ENCODE results near the gene TMOD2. TPM values are rescaled to one million over a fixed set of nuclear protein-coding genes. Genes with fewer than 3 reads are reported as not detected.
A peak's percentile ranks its signal among the peaks of the same experiment; 100 is the strongest.

The TMOD2 gene
- total RNA-seq, 6 experiments from 2014 or later = 1.1 to 2.5 (median 1.3) TPM

- DNase-seq = no peak
- no peaks in the 10 kb centered on the region for H3K36me3 ChIP-seq
- no peak overlapping the region for H3K27ac ChIP-seq
- peaks cover 0 to 20% (median 4%) of the 10 kb centered on the region in 4 donors for H3K4me1 ChIP-seq
- no peaks in the 10 kb centered on the region for H3K27me3 ChIP-seq
- WGBS (ENCODE audit: insufficient coverage, low coverage, low lambda C conversion rate, missing lambda C conversion rate) = 80% methylated on average over 2 of the region's 2 CpGs
- no peak overlapping the region for H3K4me3 ChIP-seq
- ATAC-seq = no peak
- no peak for TF ChIP-seq CTCF (IDR thresholded peaks at IDR 0.05)
- no peak for TF ChIP-seq POLR2A (IDR thresholded peaks at IDR 0.05)
- intact Hi-C loops (cut with DNase I) = no loop called here
- no peaks in the 10 kb centered on the region for H3K9me3 ChIP-seq
Measured at GRCh38 chr15:51838270-51838669, 86.9 kb downstream of the TMOD2 start.

- Histone ChIP-seq H3K9me3 (no peaks in the 10 kb centered on the region), H3K27ac (no peak overlapping the region), H3K4me3 (no peak overlapping the region), H3K27me3 (no peaks in the 10 kb centered on the region), H3K36me3 (no peaks in the 10 kb centered on the region), H3K4me1 (peaks cover 0 to 28% (median 6%) of the 10 kb centered on the region in 4 donors)
- intact Hi-C loops (cut with DNase I) = no loop called here
- 64% methylated on average over 4 of the region's 4 CpGs for WGBS (ENCODE audit: insufficient coverage, low coverage, low lambda C conversion rate, missing lambda C conversion rate)
- TF ChIP-seq POLR2A (IDR thresholded peaks at IDR 0.05) (no peak), CTCF (IDR thresholded peaks at IDR 0.05) (no peak)
- no peak for DNase-seq
- ATAC-seq = no peak
Measured at GRCh38 chr15:51840692-51841091, 89.3 kb downstream of the TMOD2 start.

- no peak overlapping the region for H3K4me3 ChIP-seq
- 70% methylated on average over 5 of the region's 5 CpGs for WGBS (ENCODE audit: insufficient coverage, low coverage, low lambda C conversion rate, missing lambda C conversion rate)
- ATAC-seq (peak in 1 of 4 donors; percentile 20), DNase-seq (no peak)
- no peak overlapping the region for H3K27ac ChIP-seq
- no peaks in the 10 kb centered on the region for H3K9me3 ChIP-seq
- no peaks in the 10 kb centered on the region for H3K27me3 ChIP-seq
- H3K36me3 ChIP-seq = no peaks in the 10 kb centered on the region
- intact Hi-C loops (cut with DNase I) = no loop called here
- H3K4me1 ChIP-seq = peaks cover 0 to 28% (median 6%) of the 10 kb centered on the region in 4 donors
- TF ChIP-seq POLR2A (IDR thresholded peaks at IDR 0.05) = no peak
- TF ChIP-seq CTCF (IDR thresholded peaks at IDR 0.05) = no peak
Measured at GRCh38 chr15:51841406-51842040, 90.1 kb downstream of the TMOD2 start.

- WGBS (ENCODE audit: insufficient coverage, low coverage, low lambda C conversion rate, missing lambda C conversion rate) = 92% methylated on average over 3 of the region's 3 CpGs
- DNase-seq (no peak), ATAC-seq (no peak)
- no peak overlapping the region for H3K4me3 ChIP-seq
- H3K36me3 ChIP-seq = no peaks in the 10 kb centered on the region
- H3K9me3 ChIP-seq = no peaks in the 10 kb centered on the region
- H3K27ac ChIP-seq = no peak overlapping the region
- intact Hi-C loops (cut with DNase I) = no loop called here
- peaks cover 0 to 28% (median 6%) of the 10 kb centered on the region in 4 donors for H3K4me1 ChIP-seq
- TF ChIP-seq POLR2A (IDR thresholded peaks at IDR 0.05) (no peak), CTCF (IDR thresholded peaks at IDR 0.05) (no peak)
- no peaks in the 10 kb centered on the region for H3K27me3 ChIP-seq
Measured at GRCh38 chr15:51842265-51842664, 90.9 kb downstream of the TMOD2 start.
